Gastroesophageal sphincter (tissue), 3 donors: ENCODE data around the gene GINS2.

ENCODE experiments used
- CTCF ChIP-seq, 4 experiments: fragments of 200-600 bp in 2 of 4; fragments of 450-650 bp in 2 of 4; sonication (generic) in 1 of 4; IDR thresholded peaks; one replicate each; pipeline ENCODE4 v1.5.1; 2017 to 2019; ENCODE audit warnings: antibody characterized with exemption in 4 of 4, mild to moderate bottlenecking in 2 of 4, moderate library complexity in 2 of 4
- POLR2A ChIP-seq, 2 donors: fragments of 450-650 bp; IDR thresholded peaks; one replicate each; pipeline ENCODE4 v1.6.1; 2017; ENCODE audit warnings: antibody characterized with exemption in 2 of 2, mild to moderate bottlenecking in 2 of 2, moderate library complexity in 1 of 2

GRCh38 chr16:85656351-85657266 is 32.1 kb downstream of the GINS2 start:
- TF ChIP-seq CTCF (IDR thresholded peaks at IDR 0.05), result no peak
- no peak for TF ChIP-seq POLR2A (IDR thresholded peaks at IDR 0.05)
